Astrocyte of the cerebellum (primary cell): ENCODE data around the gene SERPINA1.

Experiments used
- DNase-seq: peaks from one replicate; pipeline ENCODE4 v3.0.0-alpha.2; 2011; ENCODE audit warnings: low read depth
- H3K4me3 ChIP-seq: 2 replicates; pipeline ENCODE4 v1.5.1; 2011; ENCODE audit warnings: mild to moderate bottlenecking, low read depth, low read length, moderate library complexity
- CTCF ChIP-seq: IDR thresholded peaks from 2 replicates; pipeline ENCODE4 v1.5.1; 2012; ENCODE audit warnings: low read length, low read depth, moderate library complexity, mild to moderate bottlenecking; ENCODE audit errors: missing control alignments
- in situ Hi-C: cut with HindIII; loops from 2 replicates; pipeline ENCODE4 v1.10.0; 2017; ENCODE audit warnings: low sequenced_read_pairs

The SERPINA1 gene

DNA sequence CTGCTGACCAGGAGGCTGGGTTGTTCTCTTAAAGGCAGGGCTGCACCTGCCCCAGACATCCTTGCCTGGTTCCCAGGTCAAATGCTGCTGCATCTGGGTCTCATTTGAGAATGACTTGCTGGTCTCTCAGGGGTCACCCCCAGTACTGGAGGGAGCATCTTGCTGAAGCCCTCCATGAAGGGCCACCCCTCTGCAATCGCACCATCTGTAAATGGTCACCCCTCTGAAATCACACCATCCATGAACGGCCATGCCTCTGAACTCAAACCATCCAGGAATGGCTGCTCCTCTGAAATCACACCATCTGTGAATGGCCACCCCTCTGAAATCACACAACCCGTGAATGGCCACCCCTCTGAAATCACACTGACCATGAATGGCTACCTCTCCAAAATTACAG lies 58.0 kb downstream of the SERPINA1 start:
- DNase-seq, result no peak
- no peak for TF ChIP-seq CTCF
- in situ Hi-C loops, result no loop called here
- no peak overlapping the region for H3K4me3 ChIP-seq

DNA sequence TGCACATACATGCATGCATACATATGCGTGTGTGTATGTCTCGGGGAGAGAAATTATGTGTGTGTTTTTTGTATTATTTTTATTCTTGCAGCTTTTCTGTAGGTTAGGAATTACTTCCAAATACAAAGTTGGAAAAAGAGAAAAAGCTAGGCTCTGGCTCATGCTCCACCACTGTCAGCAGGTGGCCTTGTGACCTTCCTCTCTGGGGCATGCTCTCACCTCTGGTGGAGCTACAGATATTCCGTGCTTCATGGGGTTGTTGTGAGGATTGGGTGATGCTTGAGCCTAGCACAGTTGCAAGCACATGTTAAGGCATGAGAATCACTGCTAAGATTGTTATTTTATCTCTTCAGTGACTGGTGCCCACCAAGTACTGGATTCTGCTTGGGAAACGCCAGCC lies 58.5 kb downstream of the SERPINA1 start:
- H3K4me3 ChIP-seq, result no peak overlapping the region
- no peak for DNase-seq
- in situ Hi-C loops, result no loop called here
- TF ChIP-seq CTCF, result no peak

GRCh38 chr14:94328196-94328595 lies 60.2 kb downstream of the SERPINA1 start:
- TF ChIP-seq CTCF, result no peak
- DNase-seq, result no peak
- in situ Hi-C loops, result no loop called here
- no peak overlapping the region for H3K4me3 ChIP-seq
